Measurements from ENCODE around the gene F8.
A peak's percentile ranks its signal among the peaks of the same experiment; 100 is the strongest.
"Not testable (repeated sequence)": the region's sequence is repeated elsewhere in the genome, so short reads cannot be mapped to it uniquely, and the experiment has no call there.

Gene F8

DNA sequence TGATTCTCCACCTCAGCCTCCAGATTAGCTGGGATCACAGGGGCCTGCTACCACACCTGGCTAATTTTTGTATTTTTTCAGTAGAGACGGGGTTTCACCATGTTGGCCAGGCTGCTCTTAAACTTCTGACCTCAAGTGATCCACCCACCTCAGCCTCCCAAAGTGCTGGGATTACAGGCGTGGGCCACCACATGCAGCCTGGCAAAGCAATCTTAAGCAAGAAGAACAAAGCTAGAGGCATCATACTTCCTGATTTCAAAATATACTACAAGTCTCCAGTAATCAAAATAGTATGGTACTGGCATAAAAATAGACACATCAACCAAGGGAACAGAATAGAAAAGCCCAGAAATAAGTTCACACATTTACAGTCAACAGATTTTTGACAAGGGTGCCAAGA, 149.2 kb downstream of the F8 start:
- no peak for DNase-seq (ENCODE audit: low read depth)

DNA sequence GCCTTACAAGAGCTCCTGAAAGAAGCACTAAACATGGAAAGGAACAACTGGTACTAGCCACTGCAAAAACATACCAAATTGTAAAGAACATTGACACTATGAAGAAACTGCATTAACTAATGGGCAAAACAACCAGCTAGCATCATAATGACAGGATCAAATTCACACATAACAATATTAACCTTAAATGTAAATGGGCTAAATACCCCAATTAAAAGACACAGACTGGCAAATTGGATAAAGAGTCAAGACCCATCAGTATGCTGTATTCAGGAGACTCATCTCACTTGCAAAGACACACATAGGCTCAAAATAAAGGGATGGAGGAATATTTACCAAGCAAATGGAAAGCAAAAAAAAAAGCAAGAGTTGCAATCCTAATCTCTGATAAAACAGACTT, 154.0 kb downstream of the F8 start:
- not testable (repeated sequence) for DNase-seq (ENCODE audit: low read depth)

DNA sequence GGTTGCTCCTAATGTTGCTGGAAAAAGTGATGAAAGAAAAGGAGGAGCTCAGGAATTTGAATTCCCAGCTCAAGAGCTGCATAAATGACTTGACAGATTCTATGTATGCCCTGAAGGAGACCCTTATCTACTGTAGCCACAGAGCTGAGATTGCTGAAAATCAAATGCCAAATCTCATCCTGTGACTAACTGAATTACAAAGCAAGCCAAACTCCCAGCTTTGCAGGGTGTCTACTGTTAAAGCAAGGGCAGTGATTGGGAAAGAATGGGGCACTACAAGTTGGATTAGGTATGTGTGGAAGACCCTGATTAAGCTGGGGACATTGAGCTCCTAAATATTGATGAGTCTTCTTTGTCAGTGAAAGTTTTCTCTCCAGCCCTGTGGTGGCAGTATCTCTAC, 167.3 kb downstream of the F8 start:
- no peak for DNase-seq (ENCODE audit: low read depth)

DNA sequence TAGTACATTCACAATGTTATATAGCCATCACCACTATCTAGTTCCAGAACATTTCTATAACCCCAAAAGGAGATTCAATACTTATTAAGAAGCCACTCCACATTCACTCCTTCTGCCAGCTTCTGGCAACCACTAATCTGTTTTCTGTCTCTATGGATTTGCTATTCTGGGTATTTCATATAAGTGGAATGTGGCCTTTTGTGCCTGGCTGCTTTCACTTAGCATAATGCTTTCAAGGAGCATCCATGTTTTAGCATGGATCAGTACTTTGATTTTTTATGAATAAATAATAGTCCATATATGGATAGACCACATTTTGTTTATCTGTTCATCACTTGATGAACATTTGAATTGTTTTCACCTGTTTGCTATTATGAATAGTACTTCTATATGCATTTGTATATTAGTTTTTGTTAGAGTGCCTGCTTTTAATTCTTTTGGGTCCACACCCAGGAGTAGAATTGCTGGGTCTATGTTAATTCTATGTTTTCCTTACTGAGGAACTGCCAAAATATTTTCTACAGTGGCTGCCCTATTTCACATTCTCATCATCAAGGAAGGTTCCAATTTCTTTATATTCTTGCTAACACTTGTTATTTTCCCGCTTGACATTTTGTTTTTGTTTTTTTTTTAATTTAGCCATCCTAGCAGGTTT, 171.4 kb downstream of the F8 start:
- no peak for DNase-seq (ENCODE audit: low read depth)

DNA sequence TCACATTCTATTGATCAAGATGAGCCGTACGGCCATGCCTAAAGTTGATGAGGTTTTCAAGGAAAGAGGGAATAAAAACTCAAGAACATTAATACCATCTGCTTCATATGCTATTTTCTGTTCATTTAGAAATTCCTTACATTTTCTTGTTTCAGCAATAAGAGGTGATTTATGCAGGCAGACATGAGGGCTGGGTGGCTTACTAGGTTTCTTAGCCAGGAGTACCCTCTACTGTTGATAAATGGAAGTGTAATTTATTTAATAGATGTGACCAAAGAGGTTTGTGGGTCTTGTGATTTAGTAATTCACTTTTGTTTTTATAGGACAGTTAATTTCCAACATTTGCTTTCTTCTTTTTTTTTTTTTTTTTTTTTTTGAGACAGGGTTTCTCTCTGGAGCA, 181.7 kb downstream of the F8 start:
- DNase-seq (ENCODE audit: low read depth) = peak; percentile 65

DNA sequence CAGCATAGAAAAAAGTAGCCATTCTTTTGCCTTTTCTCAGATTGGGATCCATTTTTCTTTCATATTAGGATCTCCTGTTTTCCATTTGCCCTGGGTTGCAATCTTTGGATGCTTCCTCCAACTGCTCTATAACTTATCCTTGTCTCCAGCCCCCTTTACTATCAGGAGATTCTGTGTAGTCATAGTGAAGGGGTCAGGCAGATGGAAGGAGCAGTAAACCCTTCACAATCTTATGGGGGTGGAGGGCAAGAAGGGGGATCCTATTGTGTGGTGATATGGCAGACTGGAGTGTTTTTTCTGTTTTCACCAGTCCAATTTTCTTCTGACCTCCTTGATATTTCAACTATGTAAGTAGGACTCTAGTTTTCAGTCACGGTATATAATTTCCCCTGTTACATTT, 186.4 kb downstream of the F8 start:
- DNase-seq (ENCODE audit: low read depth) = no peak

DNA sequence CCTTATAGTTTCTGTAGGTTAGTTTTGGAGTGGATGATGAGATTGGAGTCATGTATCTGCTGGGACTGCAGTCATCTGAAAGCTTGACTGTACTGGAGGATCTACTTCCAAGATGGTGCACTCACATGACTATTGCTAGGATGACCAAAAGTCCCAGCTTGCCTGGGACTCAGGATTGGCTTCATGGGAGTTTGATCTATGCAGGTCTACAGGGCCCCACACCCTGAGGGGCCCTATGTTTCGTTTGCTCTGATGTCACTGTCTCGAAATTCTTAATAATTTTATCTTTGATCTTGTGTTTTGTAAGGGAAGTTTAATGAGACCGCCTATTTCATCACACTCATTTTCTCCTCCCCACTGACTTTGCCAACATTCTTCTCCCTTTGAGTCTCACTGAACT, 188.0 kb downstream of the F8 start, which contains the start of gene SMIM9:
Gene SMIM9, minus strand, starts transcription at position 101 of the 400 bp plus-strand sequence. CDS start 3,806 bp downstream, outside the sequence.
- peak; percentile 2 for DNase-seq (ENCODE audit: low read depth)

DNA sequence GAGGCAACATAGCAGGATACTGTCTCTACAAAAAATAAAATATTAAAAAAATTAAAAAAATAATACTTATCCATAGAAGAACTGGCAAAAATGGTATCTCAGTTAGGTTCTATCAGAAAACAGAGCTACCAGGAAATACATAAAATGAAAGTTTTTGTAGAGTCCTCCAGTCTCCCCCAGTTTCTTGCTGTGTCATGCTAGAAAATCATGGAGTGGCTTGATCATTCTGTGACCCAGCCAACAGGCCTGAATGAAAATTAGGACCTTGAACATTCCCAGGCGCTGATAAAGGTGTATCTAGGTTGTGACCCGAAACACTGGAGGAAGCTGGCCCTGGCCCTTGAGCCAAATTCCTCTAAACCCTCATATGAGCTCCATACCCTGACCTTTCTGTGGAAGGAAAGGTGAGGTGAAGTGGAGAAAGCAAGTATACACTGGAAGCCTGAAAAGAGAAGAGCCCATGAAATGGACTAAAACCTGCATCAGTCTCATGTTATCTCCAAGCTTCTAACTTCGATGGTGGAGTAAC, 188.7 kb downstream of the F8 start:
- DNase-seq (ENCODE audit: low read depth) = no peak

DNA sequence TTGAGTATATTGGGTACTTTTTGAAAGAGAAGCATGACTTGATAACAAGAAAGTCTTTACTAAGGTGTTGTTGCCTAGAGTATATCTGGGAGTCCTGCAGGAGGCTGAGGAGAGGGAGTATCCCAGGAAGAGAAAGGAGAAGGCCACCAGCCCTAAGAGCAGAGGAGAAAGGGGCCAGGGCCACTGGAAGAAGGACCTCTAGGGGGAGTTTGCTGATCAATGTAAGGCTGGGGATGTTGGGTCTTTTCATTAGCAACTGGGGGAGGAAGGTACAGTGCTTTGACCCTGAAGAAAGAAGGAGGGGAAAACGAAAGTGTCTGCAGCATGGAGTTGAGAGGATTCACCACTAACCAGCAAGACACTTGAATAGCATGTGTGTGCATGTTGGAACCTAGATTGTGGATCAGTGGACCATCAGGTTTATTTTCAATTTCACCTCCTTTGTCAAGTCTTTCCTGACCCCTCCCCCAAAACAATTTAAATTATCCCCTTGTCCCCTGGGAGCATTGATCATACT, 192.5 kb downstream of the F8 start:
- DNase-seq (ENCODE audit: low read depth) = no peak

DNA sequence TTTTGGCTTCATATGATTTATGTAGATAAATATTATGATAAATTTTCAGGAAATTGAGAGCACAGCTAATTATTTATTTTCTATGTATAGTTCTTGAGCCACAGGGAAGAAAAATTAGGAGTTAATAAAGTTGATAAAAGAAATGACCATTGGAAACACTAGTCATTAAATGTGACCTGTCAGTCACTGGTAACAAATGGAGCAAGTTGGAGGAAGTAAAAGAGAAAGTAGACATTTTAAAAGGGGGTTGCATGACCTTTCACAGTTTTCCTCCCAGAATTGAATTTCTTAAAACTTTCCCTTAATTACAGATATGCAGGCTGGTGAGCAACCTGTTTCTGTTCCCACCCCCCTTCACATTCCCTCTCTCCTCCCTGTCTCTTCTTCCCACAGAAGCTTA, 193.4 kb downstream of the F8 start:
- DNase-seq (ENCODE audit: low read depth) = no peak

DNA sequence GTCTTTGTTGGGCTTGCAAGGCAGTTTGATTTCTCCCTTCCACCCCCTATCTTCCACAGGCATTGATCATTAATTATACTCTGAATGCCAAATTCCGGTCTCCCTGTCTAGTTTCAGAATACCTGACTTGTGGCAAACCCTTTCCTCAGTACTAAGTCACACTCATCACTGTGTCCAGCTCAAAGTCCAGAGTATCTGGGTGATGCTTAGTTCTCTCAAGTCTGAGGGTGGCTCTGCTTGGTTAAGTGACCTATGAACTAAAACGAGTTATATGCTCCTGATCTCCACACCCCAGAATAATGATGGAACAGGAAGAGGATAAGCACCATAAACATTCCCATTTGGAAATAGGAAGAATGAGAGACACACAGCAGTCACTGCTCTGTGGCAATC, 194.5 kb downstream of the F8 start:
- DNase-seq (ENCODE audit: low read depth) = no peak

DNA sequence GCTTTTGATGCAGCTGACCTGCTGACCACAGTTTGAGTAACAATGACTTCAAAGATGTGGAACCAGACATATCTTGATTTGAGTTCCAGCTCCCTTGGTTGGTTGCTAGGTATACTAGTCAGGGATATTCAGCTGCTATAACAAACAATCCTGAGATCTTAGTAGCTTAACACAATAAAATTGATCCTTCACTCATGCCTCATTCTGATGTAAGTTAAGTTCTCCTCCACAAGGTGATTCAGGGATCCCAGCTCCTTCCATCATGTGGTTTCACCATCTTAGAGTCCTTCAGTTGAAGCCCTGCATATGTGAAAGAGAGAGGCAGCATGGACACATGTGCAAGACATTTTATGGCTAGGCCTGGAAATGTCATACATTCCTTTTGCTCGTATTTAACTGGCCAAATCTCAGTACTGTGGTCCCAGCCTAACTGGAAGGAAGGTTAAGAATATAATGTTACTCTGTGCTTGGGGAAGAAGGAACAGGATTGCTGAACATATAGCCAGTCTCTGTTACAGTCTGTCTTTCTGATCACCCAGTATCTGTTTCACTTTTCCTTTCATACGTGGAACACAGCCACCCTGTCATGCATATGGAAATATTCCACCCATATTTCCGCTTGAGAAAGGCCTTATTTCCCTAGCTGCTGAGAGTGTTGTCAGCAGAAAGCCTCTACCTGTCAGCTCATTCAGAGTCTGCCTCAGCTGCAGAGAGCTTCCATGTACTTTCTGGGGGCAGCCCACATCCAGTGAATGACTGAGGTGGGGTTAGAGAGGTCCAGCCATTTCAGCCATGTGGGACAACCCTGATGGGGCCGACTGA, 195.1 kb downstream of the F8 start:
- DNase-seq (ENCODE audit: low read depth) = peak; percentile 1

DNA sequence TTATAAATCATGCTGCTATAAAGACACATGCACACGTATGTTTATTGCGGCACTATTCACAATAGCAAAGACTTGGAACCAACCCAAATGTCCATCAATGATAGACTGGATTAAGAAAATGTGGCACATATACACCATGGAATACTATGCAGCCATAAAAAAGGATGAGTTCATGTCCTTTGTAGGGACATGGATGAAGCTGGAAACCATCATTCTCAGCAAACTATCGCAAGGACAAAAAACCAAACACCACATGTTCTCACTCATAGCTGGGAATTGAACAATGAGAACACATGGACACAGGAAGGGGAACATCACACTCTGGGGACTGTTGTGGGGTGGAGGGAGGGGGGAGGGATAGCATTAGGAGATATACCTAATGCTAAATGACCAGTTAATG, 196.9 kb downstream of the F8 start:
- not testable (repeated sequence) for DNase-seq (ENCODE audit: low read depth)

DNA sequence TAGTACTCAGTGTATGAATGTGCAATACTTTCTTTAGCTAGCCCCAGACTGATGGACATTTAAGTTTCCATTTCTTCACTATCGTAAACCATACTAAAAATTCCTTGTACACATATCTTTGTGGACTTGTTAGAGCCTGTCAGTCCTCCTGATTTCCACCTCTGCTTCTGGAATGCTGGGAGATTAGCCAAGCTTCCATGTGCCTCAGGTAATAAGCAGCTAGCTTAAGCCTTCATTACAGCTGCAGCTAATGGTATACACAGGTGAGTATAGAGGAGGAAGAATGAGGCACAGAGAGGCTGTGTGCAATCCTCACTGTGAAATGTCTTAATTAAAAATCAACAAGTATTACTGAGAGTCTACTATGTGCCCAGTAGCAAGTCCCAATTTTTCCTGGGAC, 197.9 kb downstream of the F8 start:
- no peak for DNase-seq (ENCODE audit: low read depth)

DNA sequence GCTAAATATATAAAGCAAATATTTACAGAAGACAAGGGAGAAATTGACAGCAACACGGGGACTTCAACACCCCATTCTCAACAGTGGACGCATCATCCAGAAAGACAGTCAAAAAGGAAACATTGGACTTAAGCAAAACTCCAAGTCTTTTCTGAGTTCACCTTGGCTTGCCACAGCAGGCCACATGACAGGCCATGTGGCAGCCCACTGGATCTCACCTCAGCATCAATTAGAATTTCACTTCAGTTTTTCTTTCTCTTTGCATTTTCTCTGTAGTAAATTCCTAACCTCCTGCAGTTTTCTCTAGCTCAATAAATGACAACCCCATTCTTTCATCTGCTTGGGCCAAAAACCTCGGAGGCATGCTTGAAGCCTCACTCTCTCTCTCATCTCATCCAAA, 200.5 kb downstream of the F8 start:
- no peak for DNase-seq (ENCODE audit: low read depth)

DNA sequence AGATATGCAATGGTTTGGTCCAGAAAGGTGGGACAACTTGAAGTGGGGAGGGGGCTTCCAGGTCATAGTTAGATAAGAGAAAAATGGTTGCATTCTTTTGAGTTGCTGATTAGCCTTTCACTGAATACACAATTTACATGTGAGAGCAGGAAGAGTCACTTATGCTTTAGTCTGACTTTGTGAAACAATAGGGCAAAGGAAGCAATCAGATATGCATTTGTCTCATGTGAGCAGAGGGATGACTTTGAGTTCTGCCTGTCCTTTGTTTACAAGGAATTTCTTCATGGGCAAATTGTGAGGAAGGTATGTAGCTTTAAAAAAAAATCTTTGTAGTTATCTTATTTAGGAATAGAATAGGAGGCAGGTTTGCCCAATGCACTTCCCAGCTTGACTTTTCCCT, 201.0 kb downstream of the F8 start:
- DNase-seq (ENCODE audit: low read depth) = no peak

DNA sequence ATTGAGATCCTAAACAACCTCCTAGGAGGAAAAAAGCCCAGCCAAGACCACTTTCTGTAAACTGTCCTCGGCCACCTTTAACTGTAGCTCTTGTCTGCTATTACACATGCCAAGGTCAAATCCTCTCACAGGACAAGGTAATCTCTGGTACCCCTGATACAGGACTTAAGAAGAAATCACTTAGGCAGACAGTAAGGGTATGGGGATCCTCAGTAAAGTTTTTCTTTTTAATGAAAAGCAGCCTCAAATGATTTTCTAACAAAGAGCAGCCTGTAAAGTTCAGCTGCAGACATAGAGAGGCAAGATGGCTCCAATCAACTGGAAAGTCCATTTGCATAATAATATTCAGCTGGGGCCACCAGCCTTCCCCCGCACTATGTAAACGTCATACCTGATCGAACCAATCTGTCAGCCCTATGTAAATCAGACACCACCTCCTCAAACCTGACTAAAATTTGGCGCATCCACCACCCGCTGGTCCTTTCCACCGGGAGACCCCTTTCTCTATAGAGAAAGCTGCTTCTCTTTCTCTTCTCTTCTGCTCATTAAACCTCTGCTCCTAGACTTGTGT, 202.7 kb downstream of the F8 start:
- no peak for DNase-seq (ENCODE audit: low read depth)

DNA sequence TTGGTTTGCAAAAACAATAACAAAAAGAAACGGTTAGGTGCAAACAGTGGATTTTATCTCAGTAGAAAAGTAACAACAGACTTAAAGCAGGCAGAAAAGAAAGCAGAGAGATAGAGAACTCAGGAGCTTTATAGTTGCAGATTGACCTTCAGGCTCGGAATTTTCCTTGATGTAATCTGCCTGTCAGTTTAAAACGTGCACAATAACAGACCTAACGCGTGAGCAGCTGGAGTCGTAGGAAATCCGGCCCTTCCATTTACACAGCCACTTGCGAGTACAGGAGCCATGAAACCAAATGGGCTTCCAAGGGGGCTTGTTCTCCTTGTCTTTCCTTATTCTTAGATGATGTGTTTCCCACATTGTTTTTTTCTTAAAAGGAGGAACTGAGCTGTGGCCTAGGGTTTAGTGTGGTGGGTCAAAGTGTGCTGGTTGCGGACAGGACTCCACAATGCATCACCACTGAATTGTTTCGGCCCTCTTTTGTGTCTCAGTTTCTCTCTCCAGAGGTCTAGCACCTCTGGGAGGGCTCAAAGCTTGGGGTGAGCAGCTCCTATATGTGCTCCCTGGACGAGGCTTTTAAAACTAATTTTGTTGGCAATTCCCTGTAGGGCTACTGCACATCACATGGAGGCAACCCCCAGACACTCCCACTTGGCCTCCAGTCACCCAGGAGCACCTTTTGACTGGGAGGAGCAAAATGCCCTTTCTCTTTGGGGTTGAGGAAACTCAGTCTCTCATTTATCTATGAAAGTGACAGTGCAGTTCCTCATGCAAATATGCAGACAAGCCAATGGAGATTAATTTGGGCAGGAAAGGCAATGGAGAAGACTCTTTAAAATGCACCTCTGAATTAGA, 203.4 kb downstream of the F8 start:
- no peak for DNase-seq (ENCODE audit: low read depth)

DNA sequence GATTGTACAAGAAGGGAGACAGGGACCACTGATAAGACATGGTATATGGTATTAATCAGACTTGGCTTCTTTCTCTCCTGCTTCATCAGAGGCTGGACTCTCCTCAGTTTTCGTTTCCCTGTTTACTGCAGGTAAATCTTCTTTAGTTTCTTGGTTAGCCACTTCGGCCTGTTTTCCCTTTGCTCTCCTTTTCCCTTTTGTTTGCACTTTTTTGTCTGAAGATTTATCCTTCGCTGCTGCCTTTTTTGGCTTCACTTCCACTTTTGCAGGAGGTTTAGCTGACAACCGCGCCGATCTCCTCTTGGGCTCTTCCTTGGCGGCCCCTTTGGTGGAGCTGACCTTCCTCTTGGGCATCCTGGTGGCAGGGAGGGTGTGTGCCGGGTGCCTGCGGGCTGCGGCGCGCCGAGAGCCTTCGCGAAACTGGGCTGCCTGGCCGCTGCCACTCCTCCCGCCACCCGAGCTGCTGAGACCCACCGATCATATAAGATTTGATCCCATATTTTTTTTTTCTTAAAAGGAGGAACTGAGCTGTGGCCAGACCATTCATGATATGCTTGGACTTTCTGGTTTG, 205.4 kb downstream of the F8 start:
- DNase-seq (ENCODE audit: low read depth) = not testable (repeated sequence)

DNA sequence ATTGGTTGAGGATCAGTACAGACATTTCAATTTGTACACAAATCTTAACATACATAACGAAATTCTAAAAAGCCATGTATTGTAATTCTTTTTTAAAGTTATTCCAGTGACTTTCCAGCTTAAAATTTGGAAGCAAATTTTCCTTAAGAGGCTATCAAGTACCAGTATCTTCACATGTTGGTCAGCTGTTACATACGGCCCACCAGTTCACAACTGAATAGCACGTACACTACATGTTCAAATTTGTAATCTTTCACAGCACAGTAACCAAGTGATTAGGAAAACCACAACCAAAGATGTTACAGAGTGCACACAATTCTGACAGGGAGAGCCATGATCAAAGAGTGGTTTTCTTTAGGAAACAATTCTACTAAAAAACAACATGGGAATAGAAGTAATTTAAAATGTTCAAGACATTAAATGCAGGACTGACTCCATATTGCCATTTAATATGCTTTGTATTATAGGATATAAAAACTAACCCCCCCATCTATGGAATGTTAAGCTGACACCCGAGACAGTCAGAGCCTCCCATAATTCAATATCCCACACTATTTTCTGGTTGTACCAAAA, 206.1 kb downstream of the F8 start:
- not testable (repeated sequence) for DNase-seq (ENCODE audit: low read depth)

DNA sequence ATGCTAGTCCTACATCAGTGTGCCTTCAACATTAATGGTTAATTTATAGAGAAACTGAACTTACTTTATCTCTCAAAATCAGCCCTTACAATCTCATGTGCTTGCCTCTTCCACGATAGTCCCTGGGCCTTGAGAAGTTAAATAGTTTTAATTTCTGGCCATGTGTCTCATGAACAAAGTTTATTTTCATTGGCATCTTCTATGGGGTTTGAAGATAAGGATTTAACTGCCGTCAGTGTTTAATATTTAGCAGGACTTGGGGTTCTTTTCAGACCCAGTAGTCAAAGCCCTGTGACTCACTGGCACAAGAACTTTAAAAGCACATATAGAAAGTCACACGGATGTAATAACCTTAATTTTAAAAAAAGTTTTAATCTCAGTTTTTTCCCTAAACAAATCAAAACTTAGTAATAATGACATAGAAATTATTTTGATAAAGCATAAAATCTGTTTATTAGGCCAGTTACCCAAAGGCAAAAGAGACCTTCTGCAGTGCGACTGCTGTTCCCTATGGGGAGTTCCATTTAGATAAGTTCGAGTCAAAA, 207.2 kb downstream of the F8 start:
- peak; percentile 71 for DNase-seq (ENCODE audit: low read depth)
